HL-60 (cell line): ENCODE data around the gene ATP6V0D1.
A peak's percentile ranks its signal among the peaks of the same experiment; 100 is the strongest.

ENCODE experiments used
- DNase-seq, 2 experiments: peaks; one replicate each; pipeline ENCODE4 v3.0.0-alpha.2; 2010 to 2020; ENCODE audit warnings: low read depth in 1 of 2, low spot score in 1 of 2
- H3K27ac ChIP-seq: fragments of 250-450 bp; sonication (Bioruptor Pico); replicated peaks from 2 replicates; pipeline ENCODE4 v1.5.1; 2020; ENCODE audit warnings: mild to moderate bottlenecking, moderate library complexity
- H3K27me3 ChIP-seq: fragments of 250-450 bp; sonication (Bioruptor Pico); 2 replicates; pipeline ENCODE4 v1.5.1; 2021; ENCODE audit warnings: mild to moderate bottlenecking, moderate library complexity; ENCODE audit not compliant: insufficient read depth, poor library complexity, severe bottlenecking
- H3K4me3 ChIP-seq: replicated peaks from 2 replicates; pipeline ENCODE4 v1.5.1; 2011; ENCODE audit warnings: mild to moderate bottlenecking, control low read depth, low read length; ENCODE audit not compliant: insufficient read depth
- GABPA ChIP-seq: IDR thresholded peaks from 2 replicates; pipeline ENCODE4 v1.6.1; 2012; ENCODE audit warnings: low read depth
- POLR2AphosphoS5 ChIP-seq: IDR thresholded peaks from 2 replicates; pipeline ENCODE4 v1.6.1; 2012; ENCODE audit warnings: low read depth
- SPI1 ChIP-seq: IDR thresholded peaks from 2 replicates; pipeline ENCODE4 v1.6.1; 2012; ENCODE audit warnings: low read depth, mild to moderate bottlenecking, borderline replicate concordance
- TF ChIP-seq, protein P1 (sequence below): IDR thresholded peaks from one replicate; pipeline ENCODE4 v1.5.1; 2011; ENCODE audit warnings: low read length, control low read depth, inconsistent platforms; ENCODE audit not compliant: insufficient read depth
- TF ChIP-seq, protein P2 (sequence below): IDR thresholded peaks from 2 replicates; pipeline ENCODE4 v1.6.1; 2012; ENCODE audit warnings: low read depth; ENCODE audit not compliant: insufficient replicate concordance

ATP6V0D1 gene

DNA sequence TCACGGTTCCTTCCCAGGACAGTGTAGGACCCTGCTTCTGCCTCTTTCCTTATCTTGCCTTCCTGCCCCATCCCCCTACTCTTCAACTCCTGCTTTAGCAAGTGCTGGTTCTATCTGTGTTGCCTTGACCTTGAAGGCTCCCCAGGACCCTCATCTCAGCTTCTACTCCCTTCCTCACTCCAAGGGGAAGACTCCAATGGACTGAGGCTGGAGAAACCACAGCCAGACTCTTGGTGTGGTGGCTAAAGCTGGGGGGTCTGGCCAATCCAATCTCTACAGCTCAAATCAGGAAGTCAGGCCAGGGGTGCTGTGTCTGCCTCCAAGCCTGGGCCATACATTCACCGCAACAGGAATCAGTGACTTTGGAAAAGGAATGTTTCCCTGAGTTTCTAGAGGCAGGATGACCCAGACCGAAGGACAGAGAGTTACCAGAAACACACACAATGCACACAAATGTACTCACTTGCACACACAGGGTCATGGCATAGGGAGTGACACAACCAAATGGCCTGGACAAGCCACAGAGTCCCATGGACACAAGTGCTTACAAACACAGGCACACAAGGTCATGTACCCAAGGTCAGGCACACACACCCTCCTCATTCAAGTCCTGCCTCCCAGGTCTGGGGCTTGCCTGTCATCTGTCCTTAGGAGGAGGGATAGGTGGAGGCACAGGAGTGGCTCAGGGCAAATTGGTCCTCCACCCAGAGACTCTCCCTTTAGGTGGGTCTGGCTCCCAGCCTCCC, 51.7 kb downstream of the ATP6V0D1 start:
- H3K27ac ChIP-seq: no peak overlapping the region
- TF ChIP-seq SPI1 (no peak), GABPA (no peak), POLR2AphosphoS5 (no peak)
- TF ChIP-seq, protein P1, sequence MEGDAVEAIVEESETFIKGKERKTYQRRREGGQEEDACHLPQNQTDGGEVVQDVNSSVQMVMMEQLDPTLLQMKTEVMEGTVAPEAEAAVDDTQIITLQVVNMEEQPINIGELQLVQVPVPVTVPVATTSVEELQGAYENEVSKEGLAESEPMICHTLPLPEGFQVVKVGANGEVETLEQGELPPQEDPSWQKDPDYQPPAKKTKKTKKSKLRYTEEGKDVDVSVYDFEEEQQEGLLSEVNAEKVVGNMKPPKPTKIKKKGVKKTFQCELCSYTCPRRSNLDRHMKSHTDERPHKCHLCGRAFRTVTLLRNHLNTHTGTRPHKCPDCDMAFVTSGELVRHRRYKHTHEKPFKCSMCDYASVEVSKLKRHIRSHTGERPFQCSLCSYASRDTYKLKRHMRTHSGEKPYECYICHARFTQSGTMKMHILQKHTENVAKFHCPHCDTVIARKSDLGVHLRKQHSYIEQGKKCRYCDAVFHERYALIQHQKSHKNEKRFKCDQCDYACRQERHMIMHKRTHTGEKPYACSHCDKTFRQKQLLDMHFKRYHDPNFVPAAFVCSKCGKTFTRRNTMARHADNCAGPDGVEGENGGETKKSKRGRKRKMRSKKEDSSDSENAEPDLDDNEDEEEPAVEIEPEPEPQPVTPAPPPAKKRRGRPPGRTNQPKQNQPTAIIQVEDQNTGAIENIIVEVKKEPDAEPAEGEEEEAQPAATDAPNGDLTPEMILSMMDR: no peak
- TF ChIP-seq, protein P2, sequence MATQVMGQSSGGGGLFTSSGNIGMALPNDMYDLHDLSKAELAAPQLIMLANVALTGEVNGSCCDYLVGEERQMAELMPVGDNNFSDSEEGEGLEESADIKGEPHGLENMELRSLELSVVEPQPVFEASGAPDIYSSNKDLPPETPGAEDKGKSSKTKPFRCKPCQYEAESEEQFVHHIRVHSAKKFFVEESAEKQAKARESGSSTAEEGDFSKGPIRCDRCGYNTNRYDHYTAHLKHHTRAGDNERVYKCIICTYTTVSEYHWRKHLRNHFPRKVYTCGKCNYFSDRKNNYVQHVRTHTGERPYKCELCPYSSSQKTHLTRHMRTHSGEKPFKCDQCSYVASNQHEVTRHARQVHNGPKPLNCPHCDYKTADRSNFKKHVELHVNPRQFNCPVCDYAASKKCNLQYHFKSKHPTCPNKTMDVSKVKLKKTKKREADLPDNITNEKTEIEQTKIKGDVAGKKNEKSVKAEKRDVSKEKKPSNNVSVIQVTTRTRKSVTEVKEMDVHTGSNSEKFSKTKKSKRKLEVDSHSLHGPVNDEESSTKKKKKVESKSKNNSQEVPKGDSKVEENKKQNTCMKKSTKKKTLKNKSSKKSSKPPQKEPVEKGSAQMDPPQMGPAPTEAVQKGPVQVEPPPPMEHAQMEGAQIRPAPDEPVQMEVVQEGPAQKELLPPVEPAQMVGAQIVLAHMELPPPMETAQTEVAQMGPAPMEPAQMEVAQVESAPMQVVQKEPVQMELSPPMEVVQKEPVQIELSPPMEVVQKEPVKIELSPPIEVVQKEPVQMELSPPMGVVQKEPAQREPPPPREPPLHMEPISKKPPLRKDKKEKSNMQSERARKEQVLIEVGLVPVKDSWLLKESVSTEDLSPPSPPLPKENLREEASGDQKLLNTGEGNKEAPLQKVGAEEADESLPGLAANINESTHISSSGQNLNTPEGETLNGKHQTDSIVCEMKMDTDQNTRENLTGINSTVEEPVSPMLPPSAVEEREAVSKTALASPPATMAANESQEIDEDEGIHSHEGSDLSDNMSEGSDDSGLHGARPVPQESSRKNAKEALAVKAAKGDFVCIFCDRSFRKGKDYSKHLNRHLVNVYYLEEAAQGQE: no peak
- no peak for DNase-seq
- no peak overlapping the region for H3K4me3 ChIP-seq
- peaks cover 29% of the 10 kb centered on the region for H3K27me3 ChIP-seq

DNA sequence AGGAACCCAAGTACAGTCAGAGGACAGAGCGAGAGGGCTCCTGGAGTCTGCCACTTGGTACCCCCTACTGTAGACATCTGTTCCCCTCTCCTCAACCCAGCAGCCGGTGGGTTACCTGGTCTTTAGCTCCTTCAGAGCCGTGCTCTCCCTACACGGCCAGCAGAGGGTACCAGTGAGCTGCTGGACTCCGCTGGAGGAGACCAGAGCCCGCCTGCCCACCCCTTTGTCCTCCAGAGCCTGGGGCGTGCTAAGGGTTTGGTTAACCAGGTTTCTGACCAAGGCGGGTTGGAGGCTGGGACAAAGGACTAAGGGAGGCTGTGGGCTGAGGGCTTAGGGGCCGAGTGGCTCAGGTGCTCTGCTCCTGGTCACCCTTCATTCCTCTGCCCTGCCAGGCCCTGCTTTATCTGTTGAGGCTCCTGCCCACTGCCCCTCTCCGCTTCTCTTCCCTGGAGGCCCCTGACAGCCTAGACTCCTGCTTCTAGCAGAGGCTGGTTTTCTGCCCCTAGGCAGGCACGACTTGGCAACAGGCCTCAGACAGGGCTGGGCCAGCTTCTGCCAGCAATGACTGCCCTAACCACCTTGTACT, 52.7 kb downstream of the ATP6V0D1 start:
- Histone ChIP-seq H3K27me3 (peaks cover 29% of the 10 kb centered on the region), H3K27ac (no peak overlapping the region)

GRCh38 chr16:67426950-67427349, 54.0 kb downstream of the ATP6V0D1 start:
- DNase-seq: no peak
- TF ChIP-seq GABPA: no peak
- TF ChIP-seq, protein P1: no peak
- TF ChIP-seq POLR2AphosphoS5: no peak
- no peak overlapping the region for H3K27ac ChIP-seq
- peaks cover 29% of the 10 kb centered on the region for H3K27me3 ChIP-seq
- no peak overlapping the region for H3K4me3 ChIP-seq

More for the DNA sequence above, 52.7 kb downstream of the ATP6V0D1 start:
- TF ChIP-seq POLR2AphosphoS5: no peak
- TF ChIP-seq, protein P1: peak; percentile 91
- no peak overlapping the region for H3K4me3 ChIP-seq
- peak in 1 of 2 experiments; percentile 50 for DNase-seq

DNA sequence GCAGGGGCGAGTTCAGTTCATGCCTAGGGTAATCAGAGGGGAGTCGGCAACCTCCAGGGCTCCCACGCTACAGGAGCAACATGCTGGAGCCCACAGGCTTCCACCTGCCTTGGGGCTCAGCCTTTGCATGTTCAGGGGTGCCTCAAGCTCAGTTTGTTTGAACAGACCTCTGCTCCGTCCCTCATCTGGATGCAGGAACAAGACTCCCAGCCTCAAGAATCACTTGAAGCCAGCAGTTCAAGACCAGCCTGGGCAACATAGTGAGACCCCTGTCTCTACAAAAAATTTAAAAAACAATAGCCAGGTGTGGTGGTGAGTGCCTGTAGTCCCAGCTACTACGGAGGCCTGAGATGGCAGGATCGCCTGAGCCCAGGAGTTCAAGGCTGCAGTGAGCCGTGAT, 54.9 kb downstream of the ATP6V0D1 start:
- TF ChIP-seq, protein P1: no peak
- TF ChIP-seq GABPA: no peak
- TF ChIP-seq, protein P2: no peak
- TF ChIP-seq SPI1: no peak
- TF ChIP-seq POLR2AphosphoS5: no peak
- no peak for DNase-seq
- peaks cover 23% of the 10 kb centered on the region for H3K27me3 ChIP-seq
- no peak overlapping the region for H3K4me3 ChIP-seq
- no peak overlapping the region for H3K27ac ChIP-seq
